ENCODE data around the gene LRRTM3.

LRRTM3 gene

DNA sequence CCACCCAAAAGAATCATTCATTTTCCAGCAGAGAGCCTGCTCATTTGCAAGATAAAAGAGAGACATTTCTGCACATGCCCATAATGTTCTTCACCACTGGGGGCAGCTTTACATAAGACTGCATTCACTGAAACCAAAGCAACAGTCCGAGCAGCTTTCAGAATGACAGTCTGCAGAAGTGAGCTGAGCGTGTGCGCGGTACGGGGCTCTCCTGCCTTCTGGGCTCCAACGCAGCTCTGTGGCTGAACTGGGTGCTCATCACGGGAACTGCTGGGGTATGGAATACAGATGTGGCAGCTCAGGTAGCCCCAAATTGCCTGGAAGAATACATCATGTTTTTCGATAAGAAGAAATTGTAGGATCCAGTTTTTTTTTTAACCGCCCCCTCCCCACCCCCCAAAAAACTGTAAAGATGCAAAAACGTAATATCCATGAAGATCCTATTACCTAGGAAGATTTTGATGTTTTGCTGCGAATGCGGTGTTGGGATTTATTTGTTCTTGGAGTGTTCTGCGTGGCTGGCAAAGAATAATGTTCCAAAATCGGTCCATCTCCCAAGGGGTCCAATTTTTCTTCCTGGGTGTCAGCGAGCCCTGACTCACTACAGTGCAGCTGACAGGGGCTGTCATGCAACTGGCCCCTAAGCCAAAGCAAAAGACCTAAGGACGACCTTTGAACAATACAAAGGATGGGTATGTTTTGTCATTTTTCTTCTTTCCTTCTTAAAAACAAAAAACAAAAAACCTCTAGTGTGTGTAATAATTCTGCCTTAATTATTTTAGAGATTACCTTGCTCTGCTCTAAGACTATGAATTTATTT, at the start of gene LRRTM3:
TSS of gene LRRTM3 (plus strand) at position 141 of the 820 bp plus-strand sequence.
- peak in 51 of 56 donors; percentile 1 to 88 (median 64) for DNase-seq

- no peak for DNase-seq
Measured at GRCh38 chr10:66877361-66877760, 48.5 kb upstream of the LRRTM3 start.

- no peak for DNase-seq
Measured at GRCh38 chr10:66880292-66880691, 45.5 kb upstream of the LRRTM3 start.

GRCh38 chr10:66880826-66881225, 45.0 kb upstream of the LRRTM3 start:
- no peak for DNase-seq

DNA sequence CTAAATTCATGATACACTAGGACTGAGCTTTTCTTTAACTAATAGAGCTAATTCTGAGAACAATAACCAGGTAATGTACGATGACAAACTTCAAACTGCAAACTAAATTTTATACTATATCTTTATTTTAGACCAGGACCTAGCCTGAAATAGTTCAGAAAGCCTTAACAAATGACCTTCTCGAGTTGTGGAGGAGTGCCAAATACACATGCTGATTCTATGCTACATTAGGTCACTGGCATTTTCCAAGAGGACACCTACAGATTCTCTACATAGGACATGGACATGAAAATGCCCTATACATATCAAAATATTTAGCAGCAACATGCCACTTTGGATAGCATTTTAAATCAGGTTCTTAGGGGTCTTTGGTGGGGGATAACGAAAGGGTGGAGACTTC, 44.0 kb upstream of the LRRTM3 start:
- no peak for DNase-seq

GRCh38 chr10:66882271-66882670, 43.6 kb upstream of the LRRTM3 start:
- DNase-seq = no peak

DNA sequence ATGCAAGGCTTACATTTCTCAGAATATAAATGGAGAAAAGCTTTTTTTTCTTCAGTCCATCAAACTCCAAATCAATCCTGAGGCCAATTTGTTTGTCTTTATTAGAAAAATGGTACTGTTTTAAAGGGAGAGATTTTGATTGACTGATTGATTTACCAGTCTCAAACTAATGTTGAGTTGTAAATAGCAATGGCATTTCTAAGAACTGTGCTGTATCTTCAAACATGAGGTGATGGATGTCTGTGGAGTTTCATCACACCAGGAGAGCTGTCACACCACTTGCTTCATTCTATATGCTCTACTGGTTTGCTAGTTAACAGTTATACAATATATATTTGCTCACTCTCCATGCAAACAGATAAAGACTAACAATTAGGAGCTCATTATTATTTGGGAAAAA, 39.0 kb upstream of the LRRTM3 start:
- no peak for DNase-seq

GRCh38 chr10:66888237-66888636, 37.6 kb upstream of the LRRTM3 start:
- DNase-seq = no peak

- DNase-seq = no peak
Measured at GRCh38 chr10:66892871-66893270, 33.0 kb upstream of the LRRTM3 start.

DNA sequence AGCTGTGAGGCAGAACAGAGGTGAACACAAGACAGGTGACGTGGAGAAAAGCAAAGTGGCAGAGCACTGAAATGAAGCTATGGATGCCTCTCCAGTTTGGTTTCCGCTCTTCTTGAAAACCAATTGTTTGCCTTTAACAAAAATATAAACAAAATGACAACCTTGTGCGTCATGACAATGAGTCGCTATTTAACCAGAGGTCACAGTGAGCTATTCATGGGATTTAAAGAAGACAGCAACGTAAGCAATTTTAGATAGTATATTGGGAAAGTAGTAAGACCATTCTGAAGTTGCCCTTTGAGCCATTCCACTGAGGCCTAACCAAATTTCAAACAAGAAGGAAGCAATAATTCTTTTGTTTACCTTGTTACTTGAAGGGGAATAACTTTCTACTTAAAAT, 15.2 kb upstream of the LRRTM3 start:
- no peak for DNase-seq

GRCh38 chr10:66916030-66916429, 9.8 kb upstream of the LRRTM3 start:
- DNase-seq = no peak

DNA sequence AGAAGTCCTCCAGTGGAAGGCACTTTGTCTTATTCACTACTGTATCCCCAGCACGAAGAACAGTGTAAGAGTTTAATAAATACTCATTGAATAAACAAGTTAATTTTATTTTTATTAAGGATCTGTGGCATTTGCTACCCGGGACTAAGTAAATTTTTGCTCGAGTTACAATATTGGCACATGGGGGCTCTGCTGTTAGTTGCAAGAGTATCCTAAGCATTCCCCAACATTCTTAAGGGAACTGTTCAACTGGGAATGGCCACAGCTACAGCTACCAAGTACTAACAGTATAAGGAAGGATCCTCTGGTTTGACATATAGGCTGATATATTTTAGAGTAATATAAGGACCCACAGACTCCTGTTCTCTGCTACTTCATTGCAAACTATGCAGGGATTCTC, 8.7 kb upstream of the LRRTM3 start:
- peak in 1 of 56 donors; percentile 6 for DNase-seq

DNA sequence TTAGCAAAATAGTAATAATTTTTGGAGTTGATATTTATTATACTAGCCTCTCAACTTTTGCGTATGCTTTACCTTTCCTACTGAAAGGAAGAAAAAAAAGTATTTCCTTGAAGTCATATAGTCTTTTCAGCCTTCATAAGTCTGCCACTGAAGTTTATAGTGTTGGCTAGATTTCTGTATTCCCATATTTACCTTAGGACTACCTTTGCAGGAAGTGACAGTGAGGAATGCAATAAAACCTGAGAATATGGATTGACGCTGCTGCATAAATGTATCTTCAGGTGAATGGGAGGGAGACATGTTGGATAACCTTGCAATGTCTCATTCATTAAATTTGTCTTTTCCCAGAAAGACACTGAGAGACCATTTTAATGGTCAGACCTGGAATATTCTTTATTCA, 6.6 kb upstream of the LRRTM3 start:
- no peak for DNase-seq

DNA sequence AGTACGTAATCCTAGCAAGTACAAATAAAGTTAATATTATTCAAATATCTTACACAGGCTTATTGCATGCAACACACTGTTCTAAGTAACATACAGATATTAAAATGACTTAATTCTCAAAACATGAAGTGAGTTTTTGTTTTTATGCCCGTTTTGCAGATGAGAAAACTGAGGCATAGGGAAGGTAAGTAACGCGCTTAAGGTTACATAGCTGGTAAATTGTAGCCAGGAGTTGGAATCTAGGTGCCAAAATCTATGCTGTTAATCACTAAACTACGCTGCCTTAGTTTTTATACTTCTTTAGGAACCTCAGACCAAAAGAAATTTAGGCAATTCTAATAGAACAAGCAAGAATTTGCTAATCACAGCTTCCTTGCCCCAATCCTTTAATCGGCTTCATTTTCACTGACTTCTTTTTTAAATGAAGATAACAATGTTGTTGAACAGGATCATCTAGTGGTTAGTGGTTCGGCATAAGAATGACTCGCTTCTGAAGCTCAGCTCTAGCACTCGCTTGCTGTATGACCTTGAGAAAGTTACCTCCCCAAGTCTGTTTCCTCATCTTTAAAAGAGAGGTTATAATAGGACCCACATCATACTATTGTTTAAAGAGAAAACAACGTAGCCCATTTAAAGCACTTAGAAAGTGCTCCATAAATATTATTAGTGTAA, 1.0 kb upstream of the LRRTM3 start:
- DNase-seq = no peak

DNA sequence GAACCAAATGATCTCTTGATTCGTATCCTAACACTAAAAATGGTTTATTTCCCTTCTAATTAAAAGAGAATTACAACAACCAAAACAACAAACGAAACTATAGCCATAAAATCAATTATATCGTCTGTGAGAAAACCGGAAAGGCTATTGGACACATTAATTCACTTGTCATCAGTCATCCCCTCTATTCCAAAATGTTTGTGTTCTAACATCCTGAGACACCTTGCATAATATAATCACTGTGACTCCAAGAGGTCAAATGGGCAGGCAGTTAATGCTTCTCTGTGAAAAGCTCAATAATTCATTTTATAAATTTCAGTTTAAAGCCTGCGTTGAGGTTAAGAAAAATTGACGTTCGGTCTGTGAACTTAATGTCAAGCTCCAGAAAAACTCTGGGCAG, 463 bp upstream of the LRRTM3 start:
- no peak for DNase-seq

- DNase-seq = peak in 1 of 56 donors; percentile 2
Measured at GRCh38 chr10:66926841-66927240, 1.0 kb downstream of the LRRTM3 start.

GRCh38 chr10:66927251-66927935, 1.6 kb downstream of the LRRTM3 start:
- DNase-seq = peak in 19 of 56 donors; percentile 6 to 61 (median 34)

DNA sequence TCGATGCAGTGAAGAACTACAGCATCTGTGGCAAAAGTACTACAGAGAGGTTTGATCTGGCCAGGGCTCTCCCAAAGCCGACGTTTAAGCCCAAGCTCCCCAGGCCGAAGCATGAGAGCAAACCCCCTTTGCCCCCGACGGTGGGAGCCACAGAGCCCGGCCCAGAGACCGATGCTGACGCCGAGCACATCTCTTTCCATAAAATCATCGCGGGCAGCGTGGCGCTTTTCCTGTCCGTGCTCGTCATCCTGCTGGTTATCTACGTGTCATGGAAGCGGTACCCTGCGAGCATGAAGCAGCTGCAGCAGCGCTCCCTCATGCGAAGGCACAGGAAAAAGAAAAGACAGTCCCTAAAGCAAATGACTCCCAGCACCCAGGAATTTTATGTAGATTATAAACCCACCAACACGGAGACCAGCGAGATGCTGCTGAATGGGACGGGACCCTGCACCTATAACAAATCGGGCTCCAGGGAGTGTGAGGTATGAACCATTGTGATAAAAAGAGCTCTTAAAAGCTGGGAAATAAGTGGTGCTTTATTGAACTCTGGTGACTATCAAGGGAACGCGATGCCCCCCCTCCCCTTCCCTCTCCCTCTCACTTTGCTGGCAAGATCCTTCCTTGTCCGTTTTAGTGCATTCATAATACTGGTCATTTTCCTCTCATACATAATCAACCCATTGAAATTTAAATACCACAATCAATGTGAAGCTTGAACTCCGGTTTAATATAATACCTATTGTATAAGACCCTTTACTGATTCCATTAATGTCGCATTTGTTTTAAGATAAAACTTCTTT, 2.3 kb downstream of the LRRTM3 start:
- DNase-seq = peak in 47 of 56 donors; percentile 7 to 75 (median 45)

GRCh38 chr10:66928776-66929175, 2.9 kb downstream of the LRRTM3 start:
- DNase-seq = peak in 13 of 56 donors; percentile 7 to 40 (median 18)

- peak in 12 of 56 donors; percentile 1 to 31 (median 8) for DNase-seq
Measured at GRCh38 chr10:66929375-66929774, 3.5 kb downstream of the LRRTM3 start.

DNA sequence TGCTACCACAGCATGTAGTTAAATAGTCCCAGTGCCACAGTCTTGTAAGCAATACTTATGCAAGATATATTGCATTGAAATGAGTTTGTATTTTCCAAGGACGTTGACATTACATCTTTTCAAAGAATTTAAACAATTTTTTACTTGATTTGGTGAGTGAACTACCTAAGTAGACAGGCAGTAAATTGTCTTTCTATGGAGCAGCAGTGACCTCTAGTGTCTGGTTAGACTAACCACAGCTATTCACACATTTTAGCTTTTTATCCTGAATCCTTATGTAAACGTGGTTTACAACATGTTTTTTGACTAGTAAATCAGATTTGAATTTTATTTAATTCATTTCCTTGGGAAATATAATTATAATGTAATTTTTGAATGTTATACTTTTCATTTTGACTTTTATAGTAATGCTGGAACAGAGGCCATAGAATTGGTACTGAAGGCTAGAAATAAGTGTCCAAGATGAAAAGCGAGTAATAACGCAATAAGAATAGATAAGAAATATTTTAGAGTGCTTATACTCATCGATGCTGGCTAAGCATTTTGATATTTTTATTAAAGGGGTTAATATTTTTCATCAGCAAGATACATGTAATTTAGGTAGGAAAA, 5.6 kb downstream of the LRRTM3 start:
- DNase-seq = peak in 4 of 56 donors; percentile 3 to 19 (median 10)

Measured in nucleus accumbens (tissue), 56 donors.